DMS114 treated with DMSO at 0.1 percent for 48 hours (cell line): Measurements from ENCODE around the gene RBM20.

ENCODE experiments used
- DNase-seq: peaks from one replicate; lab custom pipeline; 2025; ENCODE audit not compliant: unreplicated experiment; lab: John Stamatoyannopoulos, UW

The RBM20 gene

DNA sequence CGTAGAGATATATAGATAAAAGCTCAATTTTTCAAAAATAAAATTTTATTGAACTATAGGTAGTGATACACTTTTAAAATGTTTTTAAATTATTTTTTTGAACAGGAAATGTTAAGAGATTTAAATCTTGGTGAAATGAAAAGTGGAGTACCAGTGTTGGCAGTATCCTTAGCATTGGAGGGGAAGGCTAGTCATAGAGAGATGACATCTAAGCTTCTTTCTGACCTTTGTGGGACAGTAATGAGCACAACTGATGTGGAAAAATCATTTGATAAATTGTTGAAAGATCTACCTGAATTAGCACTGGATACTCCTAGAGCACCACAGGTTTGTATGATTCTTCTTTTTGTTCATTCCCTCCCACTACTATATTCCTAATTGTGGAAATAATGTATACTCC, 243.4 kb downstream of the RBM20 start:
- DNase-seq = no peak
